ENCODE data around the gene NTM.

The NTM gene

DNA sequence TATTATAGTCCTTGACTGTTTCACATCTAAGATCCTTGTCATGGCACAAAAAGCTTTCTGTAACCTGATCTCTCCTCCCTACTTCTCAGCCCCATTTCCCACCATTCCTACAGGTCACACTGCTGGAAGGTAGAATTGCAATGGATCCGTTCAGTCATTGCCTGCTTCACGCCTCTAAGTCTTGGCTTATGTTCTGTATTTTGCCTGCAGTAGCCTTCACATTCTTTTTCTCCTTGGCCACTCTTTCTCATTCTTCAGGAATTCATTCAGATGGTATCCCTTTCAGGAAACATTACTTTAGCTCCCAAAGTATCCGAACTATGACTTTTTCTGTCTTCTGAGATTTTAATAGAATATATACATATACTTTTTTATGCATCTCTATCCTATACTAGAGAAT lies 731.5 kb downstream of the NTM start:
- DNase-seq, result no peak

- no peak for DNase-seq
Observed at GRCh38 chr11:132103021-132103420, 732.6 kb downstream of the NTM start.

DNA sequence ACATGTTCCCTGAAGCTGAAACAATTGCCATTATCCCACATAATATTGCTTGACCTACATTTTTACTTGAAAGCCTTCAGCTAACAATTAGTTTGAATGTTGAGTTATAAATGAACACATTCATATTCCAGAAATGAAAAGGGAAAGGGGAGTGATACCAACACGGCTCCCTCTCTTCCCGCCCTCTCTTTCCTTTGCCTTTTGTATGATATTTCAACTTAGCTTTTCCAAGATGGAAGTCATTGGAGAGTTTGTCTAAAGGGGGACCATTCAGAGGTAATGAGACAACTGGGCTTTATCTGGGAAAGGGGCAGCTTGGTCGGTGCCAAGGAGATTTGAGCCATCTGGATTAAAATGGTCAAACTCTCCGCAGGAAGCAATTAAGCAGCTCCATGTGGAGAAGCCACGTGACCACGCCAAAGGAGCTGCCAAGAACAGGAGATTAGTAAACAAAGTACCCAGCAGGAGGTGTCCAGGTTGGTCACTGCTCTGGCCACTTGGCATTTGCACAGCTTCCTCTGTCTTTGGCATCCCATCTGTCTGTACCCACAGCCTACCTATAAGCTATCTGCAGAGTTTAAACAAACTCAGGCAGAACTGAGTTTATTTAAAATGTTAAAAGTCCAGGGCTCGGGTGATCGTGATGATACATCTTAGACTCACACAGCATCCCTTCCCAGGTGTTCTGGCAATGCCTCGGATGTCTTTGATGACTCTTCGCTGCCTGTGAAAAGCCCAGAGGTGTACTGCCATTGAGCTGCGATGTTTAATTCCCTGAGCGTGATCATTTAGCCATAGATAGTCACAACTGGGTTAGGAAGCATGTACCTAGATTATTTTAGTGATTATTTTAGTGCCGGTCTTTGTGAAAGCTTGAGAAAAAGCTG lies 735.9 kb downstream of the NTM start:
- DNase-seq, result no peak

DNA sequence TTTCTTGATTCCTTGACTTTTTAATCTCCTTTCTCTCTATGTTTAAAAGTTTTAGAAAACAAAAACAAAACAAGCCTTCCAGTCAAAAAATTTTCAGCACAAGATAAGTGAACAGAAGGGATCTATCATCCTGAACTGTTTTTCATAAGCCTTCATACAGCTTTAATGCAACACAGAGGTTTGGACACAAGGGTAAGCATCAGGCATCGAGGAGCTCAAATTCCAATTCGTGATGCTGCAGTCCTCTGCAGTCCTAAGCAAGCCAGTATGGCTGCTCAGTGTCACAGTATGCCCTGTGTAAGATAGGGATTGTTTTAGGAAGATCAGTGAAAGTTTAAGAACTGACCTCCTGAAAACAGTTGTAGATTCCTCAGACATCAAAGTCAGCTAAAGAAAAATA lies 740.9 kb downstream of the NTM start:
- no peak for DNase-seq

DNA sequence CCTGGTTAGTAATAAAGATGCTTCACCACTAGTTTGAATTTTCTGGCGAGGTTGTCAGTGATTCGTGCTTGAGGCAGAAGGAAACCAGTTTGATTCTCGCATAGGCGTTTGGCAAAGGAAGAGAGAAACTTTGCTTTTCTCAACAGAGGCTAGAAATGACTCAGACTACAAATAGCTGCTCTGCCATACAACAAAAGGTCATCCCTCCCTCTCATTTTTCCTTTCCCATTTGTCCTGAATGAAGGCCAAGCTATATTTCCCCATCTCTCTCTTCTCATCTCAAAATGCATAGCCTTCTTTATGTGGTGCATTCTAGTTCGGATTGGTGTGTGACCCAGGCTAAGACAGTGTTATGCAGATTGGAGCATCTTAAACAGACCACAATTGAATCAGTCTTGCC lies 741.4 kb downstream of the NTM start:
- no peak for DNase-seq

- no peak for DNase-seq
Observed at GRCh38 chr11:132112846-132113245, 742.4 kb downstream of the NTM start.

GRCh38 chr11:132114185-132114584 lies 743.8 kb downstream of the NTM start:
- peak; percentile 29 for DNase-seq

DNA sequence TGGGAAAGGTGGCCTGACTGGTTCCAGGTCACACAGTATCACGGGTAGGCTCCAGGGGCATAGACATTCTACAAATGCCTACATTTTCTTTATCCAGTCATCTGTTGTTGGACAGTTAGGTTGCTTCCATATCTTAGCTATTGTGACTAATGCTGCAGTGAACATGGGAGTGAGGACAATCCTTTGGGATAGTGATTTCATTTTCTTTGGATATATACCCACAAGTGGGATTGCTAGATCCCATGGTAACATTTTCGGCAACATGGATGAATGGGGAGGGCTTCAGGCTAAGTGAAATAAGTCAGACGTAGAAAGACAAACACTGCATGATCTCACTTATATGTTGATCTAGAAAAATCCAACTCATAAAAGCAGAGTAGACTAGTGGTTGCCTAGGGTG lies 744.3 kb downstream of the NTM start:
- no peak for DNase-seq

GRCh38 chr11:132115454-132115853 lies 745.0 kb downstream of the NTM start:
- DNase-seq, result no peak

- no peak for DNase-seq
Observed at GRCh38 chr11:132116516-132116915, 746.1 kb downstream of the NTM start.

DNA sequence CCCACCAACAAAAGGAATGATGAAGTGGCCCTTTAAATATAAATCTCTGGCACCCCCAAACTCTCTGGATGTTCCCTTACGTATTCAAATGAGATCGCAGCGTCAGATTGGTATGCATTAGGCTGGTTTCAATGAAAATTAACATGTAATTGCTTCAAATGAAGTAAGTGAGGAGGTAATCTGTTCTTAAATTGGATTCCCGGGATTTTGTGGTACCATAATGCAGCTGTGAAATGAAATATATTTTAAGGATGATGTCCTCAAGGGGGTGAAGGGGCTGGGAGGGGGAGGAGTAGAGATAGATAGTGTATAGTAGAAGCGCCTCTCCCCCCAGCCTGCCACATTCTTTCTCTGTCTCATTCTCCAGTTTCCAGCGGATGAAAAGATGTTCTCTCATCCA lies 748.2 kb downstream of the NTM start:
- no peak for DNase-seq

GRCh38 chr11:132119573-132119972 lies 749.2 kb downstream of the NTM start:
- DNase-seq, result no peak

DNA sequence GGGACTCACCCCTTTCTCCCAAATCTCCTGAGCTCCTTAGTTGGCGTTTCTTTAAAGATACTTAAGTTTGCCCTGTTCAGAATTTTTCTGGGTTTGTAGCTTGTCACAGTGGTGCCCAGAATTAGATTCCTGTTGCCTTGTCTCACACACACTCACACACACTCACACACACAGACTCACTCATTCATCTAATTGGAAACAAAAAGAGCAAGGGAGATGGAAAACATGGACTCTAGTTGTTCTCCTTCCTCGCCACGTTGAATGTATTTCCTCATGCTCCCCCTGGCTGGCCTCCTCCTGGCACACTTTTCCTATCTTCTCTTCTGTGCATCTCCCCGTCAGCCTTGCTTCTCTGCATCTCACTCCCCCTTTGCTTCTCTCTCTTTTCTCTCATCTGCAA lies 752.3 kb downstream of the NTM start:
- no peak for DNase-seq

GRCh38 chr11:132123449-132123848 lies 753.0 kb downstream of the NTM start:
- no peak for DNase-seq

DNA sequence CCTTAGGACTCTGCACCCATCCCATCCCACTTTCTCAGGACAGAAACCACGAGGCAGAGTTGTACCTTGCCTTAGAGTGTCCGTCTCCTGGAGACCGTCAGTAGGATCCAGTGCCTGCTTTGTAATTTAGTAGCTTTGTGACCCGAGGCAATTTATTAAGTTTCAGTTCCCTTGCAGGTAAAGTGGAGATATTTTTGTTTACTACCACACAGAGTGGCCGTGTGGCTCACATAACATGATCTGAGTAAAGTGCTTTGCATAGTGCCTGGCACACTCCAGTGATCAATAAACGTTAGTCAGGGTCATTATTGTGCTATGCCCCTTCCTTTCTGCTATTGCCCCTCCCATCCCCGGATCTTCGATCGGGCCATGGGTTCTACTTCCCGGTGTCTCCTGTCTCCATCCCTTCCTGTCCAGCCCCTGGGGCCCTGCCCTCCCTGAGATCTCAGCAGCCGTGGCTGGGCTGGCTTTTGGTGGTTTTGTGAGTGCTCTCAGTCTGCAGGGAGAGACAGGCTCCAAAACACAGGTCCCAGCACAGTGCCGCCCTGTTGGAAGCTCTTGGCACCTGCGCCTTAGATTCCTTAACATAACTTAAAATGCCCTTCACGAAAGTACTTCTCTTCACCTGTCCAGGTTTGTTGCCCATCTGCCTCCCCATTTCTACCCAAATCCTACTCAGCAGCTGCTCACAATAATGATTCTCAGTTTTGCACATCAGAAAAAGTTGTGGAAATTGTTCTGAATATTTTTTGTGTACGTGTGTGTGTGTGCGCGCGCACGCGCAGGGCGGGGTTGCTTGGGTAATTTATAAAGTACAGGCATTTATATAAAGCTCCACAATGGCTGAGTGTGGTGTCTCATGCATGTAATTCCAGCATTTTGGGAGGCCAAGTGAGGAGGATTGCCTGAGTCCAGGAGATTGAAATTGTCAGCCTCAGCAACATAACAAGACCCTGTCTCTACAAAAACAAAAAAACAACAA lies 753.7 kb downstream of the NTM start:
- DNase-seq, result no peak

GRCh38 chr11:132125988-132126871 lies 755.8 kb downstream of the NTM start:
- peak; percentile 57 for DNase-seq

DNA sequence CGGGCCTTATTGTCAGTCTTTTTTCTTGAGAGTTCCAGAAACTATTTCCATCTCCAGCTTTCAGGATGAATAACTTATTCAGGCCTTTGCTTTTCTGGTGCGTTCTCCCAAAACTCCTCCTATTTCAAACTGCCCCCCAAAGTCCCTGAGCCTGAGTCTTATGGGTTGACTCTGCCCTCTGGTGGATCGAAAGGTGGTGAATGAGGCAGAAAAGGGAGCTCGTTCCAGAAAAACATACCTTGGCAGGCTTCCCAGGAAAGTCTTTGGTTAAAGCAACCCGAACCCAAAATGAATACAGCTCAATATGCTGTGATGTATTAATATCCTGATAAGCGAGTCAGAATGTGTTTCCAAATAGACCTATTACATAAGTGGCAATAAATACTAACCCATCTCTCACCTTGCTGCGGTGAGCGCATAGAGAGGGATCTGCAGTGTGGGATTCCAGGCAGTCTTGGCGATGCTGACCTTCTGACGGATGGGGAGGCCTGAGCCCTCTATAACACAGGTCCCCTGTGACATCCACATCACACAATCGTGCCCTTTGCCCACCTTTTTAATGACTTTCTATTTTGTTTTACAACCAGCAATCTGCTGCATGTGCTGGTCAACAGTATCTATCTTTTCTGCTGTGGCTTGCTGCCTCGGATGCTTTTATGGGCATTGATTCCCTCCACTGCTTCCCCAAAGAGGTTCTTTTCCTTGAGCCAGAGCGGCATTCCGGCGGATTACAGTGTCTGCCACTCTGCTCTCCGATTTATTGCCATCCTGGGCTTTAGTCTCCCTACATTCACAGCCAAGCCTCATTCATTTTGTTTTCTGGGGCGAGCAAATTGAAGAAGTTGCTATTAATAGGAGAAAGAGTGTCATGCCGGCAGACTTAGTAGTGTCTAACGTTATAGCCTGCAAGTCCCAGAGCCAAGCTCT lies 756.8 kb downstream of the NTM start:
- peak; percentile 11 for DNase-seq

GRCh38 chr11:132127900-132128288 lies 757.5 kb downstream of the NTM start:
- DNase-seq, result no peak

DNA sequence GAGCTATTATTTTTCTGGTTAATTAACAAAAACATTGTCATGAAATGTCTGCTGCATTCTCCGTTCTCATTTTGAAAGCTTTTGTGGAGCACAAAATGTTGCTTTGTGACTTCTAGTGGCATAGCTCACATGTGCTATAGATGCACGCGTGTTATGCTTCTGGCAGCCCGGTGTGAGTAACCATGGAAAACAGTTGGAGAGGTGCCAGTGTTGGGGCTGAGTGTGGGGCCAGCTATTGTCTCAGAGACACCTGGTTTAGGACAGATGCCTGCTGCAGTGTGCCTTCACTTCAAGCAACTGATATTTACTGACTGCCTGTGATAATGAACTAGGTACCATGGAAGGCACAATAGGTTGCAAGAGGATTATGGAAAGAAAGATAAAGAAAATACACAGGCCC lies 760.6 kb downstream of the NTM start:
- no peak for DNase-seq

DNA sequence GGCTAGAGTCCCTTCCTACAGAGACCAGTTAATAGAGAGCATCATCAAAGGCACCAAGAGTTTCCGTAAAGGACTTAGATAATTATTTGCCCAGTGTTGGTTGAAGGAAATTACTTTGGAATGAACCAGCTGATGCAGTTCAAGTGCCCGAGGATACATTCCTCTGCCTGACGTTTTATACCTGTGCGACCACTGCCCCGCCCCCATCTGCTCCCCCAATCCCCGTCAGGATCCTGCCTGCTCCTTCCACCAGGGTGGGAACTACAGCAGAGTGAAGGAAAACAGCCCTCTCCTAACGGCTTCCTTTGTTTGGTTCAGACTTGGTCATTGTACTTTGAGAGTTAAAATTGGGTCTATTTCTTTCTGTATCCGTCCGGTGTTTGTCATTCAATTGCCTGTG lies 761.5 kb downstream of the NTM start:
- no peak for DNase-seq

DNA sequence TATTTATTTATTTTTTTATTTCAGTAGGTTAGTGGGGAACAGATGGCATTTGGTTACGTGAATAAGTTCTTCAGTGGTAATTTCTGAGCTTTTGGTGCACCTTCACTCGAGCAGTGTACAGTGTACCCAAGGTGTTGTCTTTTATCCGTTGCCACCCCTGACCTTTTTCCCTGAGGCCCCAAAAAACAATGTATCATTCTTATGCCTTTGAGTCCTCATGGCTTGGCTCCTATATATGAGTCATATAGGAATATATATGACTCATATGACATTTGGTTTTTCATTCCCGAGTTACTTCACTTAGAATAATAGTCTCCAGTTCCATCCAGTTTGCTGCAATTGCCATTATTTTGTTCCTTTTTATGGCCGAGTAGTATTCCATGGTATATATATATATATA lies 763.9 kb downstream of the NTM start:
- DNase-seq, result no peak
